ENCODE measurements around the gene LONP2. TPM values are rescaled to one million over a fixed set of nuclear protein-coding genes. Genes with fewer than 3 reads are reported as not detected.
"Not testable (repeated sequence)": the region's sequence is repeated elsewhere in the genome, so short reads cannot be mapped to it uniquely, and the experiment has no call there.

Gene LONP2
- total RNA-seq, 2 experiments from 2014 or later = 56.6 to 56.8 TPM

- POLR2A ChIA-PET = no interaction called here
- Mint-ChIP-seq H3K4me3 (no peak overlapping the region), H3K27me3 (no peaks in the 10 kb centered on the region), H3K36me3 (no peaks in the 10 kb centered on the region), H3K27ac (no peak overlapping the region), H3K9me3 (peaks cover 3% of the 10 kb centered on the region), H3K4me1 (ENCODE audit: low read depth) (no peaks in the 10 kb centered on the region)
- no peak for DNase-seq
- CTCF ChIA-PET = no interaction called here
- intact Hi-C loops (cut with micrococcal nuclease) = no loop called here
Measured at GRCh38 chr16:48217708-48218107, 26.4 kb upstream of the LONP2 start.

DNA sequence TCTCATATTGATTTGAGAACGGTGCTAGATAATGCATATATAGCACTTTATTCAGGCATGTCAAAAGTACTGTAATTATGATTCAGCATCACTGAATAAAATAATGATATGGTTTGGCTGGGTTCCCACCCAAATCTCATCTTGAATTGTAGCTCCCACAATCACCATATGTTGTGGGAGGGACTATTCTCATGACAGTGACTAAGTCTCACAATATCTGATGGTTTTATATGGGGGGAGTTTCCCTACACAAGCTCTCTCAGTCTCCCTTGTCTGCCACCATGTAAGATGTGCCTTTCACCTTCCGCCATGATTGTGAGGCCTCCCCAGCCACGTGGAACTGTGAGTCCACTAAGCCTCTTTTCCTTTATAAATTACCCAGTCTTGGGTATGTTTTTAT, 25.6 kb upstream of the LONP2 start:
- Mint-ChIP-seq H3K9me3 (peaks cover 3% of the 10 kb centered on the region), H3K27me3 (no peaks in the 10 kb centered on the region), H3K4me1 (ENCODE audit: low read depth) (no peaks in the 10 kb centered on the region), H3K4me3 (no peak overlapping the region), H3K27ac (no peak overlapping the region), H3K36me3 (no peaks in the 10 kb centered on the region)
- intact Hi-C loops (cut with micrococcal nuclease) = no loop called here
- POLR2A ChIA-PET = no interaction called here
- CTCF ChIA-PET = interaction anchor here (1.8 kb wide), 1 partner anchor 405 kb away, joined by 4 read pairs; no protein-coding TSS in a partner anchor
- no peak for DNase-seq

GRCh38 chr16:48220891-48221290, 23.2 kb upstream of the LONP2 start:
- H3K27me3 Mint-ChIP-seq = no peaks in the 10 kb centered on the region
- H3K4me3 Mint-ChIP-seq = no peak overlapping the region
- DNase-seq = no peak
- intact Hi-C loops (cut with micrococcal nuclease) = no loop called here
- H3K27ac Mint-ChIP-seq = no peak overlapping the region
- H3K9me3 Mint-ChIP-seq = peaks cover 3% of the 10 kb centered on the region
- H3K36me3 Mint-ChIP-seq = no peaks in the 10 kb centered on the region
- H3K4me1 Mint-ChIP-seq (ENCODE audit: low read depth) = no peaks in the 10 kb centered on the region
- ChIA-PET CTCF (no interaction called here), POLR2A (no interaction called here)

DNA sequence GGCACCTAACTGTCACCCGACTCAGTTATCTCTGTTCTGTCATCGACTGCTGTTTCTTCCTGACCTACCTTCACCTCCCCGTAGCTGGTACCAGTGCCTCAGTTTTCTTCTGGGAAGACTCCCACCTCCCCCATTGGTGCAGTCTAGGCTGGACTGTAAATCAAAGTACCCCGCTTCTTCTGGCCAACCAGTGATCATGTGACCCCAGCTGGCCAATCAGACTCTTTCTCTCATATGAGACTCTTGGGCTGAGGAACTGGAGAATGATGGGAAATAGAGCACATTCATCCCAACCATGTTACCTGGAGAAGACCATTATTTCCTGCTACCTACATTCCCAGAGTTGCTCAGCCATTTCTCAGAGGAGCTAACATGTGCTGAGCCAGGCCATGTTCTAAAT, 20.6 kb upstream of the LONP2 start:
- CTCF ChIA-PET = no interaction called here

DNA sequence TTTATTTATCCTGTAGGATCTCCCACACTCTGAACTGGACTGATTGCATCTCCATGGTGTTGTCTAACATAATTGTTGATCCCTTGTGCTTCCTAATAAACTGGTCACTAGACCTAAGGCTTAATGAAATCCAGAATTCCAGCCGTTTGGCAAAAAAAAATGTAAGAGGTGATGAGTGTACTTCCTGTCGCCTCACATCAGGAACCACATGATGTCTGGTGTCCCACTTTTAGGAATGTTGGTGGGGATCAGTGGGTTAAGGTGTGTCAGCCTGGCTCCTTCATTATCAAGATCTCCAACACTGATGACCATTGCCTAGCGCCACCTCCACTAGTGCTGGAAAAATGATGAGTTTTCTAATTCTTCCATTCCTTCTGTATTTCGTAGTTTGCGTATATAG, 18.6 kb upstream of the LONP2 start:
- no peaks in the 10 kb centered on the region for H3K4me1 Mint-ChIP-seq (ENCODE audit: low read depth)
- DNase-seq = no peak
- ChIA-PET POLR2A (no interaction called here), CTCF (no interaction called here)
- no peaks in the 10 kb centered on the region for H3K27me3 Mint-ChIP-seq
- no peaks in the 10 kb centered on the region for H3K36me3 Mint-ChIP-seq
- H3K27ac Mint-ChIP-seq = no peak overlapping the region
- no peak overlapping the region for H3K4me3 Mint-ChIP-seq
- H3K9me3 Mint-ChIP-seq = no peaks in the 10 kb centered on the region
- intact Hi-C loops (cut with micrococcal nuclease) = no loop called here

More for the DNA sequence above, 20.6 kb upstream of the LONP2 start:
- Mint-ChIP-seq H3K4me1 (ENCODE audit: low read depth) (no peaks in the 10 kb centered on the region), H3K9me3 (peaks cover 3% of the 10 kb centered on the region), H3K36me3 (no peaks in the 10 kb centered on the region), H3K27ac (no peak overlapping the region), H3K27me3 (no peaks in the 10 kb centered on the region), H3K4me3 (no peak overlapping the region)
- intact Hi-C loops (cut with micrococcal nuclease) = no loop called here
- DNase-seq = no peak
- POLR2A ChIA-PET = interaction anchor here (0.6 kb wide), 1 partner anchor 789 kb away, joined by 4 read pairs; no protein-coding TSS in a partner anchor

- no peaks in the 10 kb centered on the region for H3K27me3 Mint-ChIP-seq
- CTCF ChIA-PET = interaction anchor here (0.6 to 1.4 kb wide), 4 partner anchors 26 to 399 kb away, joined by 3 to 5 read pairs (median 4); no protein-coding TSS in a partner anchor
- peak; percentile 70 for DNase-seq
- peak overlapping the region; percentile 6 for H3K4me3 Mint-ChIP-seq
- intact Hi-C loops (cut with micrococcal nuclease) = loop anchor here (1.0 to 5.0 kb wide), 4 partner anchors 12 to 391 kb away; partner anchors contain the start of gene LONP2
- H3K36me3 Mint-ChIP-seq = no peaks in the 10 kb centered on the region
- POLR2A ChIA-PET = no interaction called here
- H3K4me1 Mint-ChIP-seq (ENCODE audit: low read depth) = peaks cover 20% of the 10 kb centered on the region
- H3K27ac Mint-ChIP-seq = peak overlapping the region; percentile 58
- no peaks in the 10 kb centered on the region for H3K9me3 Mint-ChIP-seq
Measured at GRCh38 chr16:48231727-48232492, 12.2 kb upstream of the LONP2 start.

- H3K4me3 Mint-ChIP-seq = peak overlapping the region; percentile 6
- no peaks in the 10 kb centered on the region for H3K36me3 Mint-ChIP-seq
- intact Hi-C loops (cut with micrococcal nuclease) = loop anchor here (1.0 to 5.0 kb wide), 4 partner anchors 12 to 390 kb away; partner anchors contain the start of gene LONP2
- peak overlapping the region; percentile 58 for H3K27ac Mint-ChIP-seq
- ChIA-PET POLR2A (no interaction called here), CTCF (interaction anchor here (0.8 to 1.4 kb wide), 3 partner anchors 68 to 391 kb away, joined by 3 read pairs; no protein-coding TSS in a partner anchor)
- no peaks in the 10 kb centered on the region for H3K27me3 Mint-ChIP-seq
- H3K9me3 Mint-ChIP-seq = no peaks in the 10 kb centered on the region
- H3K4me1 Mint-ChIP-seq (ENCODE audit: low read depth) = peaks cover 20% of the 10 kb centered on the region
- DNase-seq = peak; percentile 21
Measured at GRCh38 chr16:48232493-48233040, 11.5 kb upstream of the LONP2 start.

GRCh38 chr16:48234630-48235029, 9.5 kb upstream of the LONP2 start:
- Mint-ChIP-seq H3K36me3 (no peaks in the 10 kb centered on the region), H3K4me1 (ENCODE audit: low read depth) (peaks cover 20% of the 10 kb centered on the region), H3K4me3 (no peak overlapping the region), H3K9me3 (no peaks in the 10 kb centered on the region), H3K27me3 (no peaks in the 10 kb centered on the region), H3K27ac (no peak overlapping the region)
- ChIA-PET CTCF (no interaction called here), POLR2A (no interaction called here)
- DNase-seq = no peak
- intact Hi-C loops (cut with micrococcal nuclease) = loop anchor here (5.0 kb wide), 2 partner anchors 133 to 323 kb away; no protein-coding TSS in a partner anchor

DNA sequence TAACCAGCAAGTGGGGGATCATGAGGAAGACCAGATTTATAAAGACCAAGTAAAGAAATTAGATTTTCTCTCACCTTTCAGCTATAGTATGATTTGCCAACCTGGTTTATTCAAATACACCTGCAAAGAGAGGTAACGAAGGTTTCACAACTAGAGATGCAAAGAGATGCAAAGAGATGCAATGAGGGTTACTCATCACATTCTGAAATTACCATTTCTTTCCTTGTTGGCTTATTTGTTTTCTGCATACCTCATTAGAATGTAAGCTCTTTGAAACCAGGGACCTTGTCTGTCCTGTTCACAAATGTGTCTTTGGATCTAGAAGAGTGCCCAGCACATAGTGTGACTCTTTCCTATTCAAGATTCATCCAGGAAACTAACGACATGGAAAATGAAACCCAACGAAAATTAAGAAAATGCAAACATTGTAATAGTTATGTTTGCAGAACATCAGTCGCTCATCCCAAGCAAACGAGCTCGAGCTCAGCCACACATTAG, 9.0 kb upstream of the LONP2 start:
- intact Hi-C loops (cut with micrococcal nuclease) = no loop called here
- CTCF ChIA-PET = no interaction called here

GRCh38 chr16:48235556-48236136, 8.5 kb upstream of the LONP2 start:
- Mint-ChIP-seq H3K4me1 (ENCODE audit: low read depth) (peaks cover 20% of the 10 kb centered on the region), H3K36me3 (no peaks in the 10 kb centered on the region), H3K9me3 (peaks cover 6% of the 10 kb centered on the region), H3K27ac (no peak overlapping the region), H3K27me3 (no peaks in the 10 kb centered on the region), H3K4me3 (no peak overlapping the region)
- no peak for DNase-seq
- intact Hi-C loops (cut with micrococcal nuclease) = no loop called here
- ChIA-PET POLR2A (no interaction called here), CTCF (no interaction called here)

More for the DNA sequence above, 9.0 kb upstream of the LONP2 start:
- no peak overlapping the region for H3K27ac Mint-ChIP-seq
- no peaks in the 10 kb centered on the region for H3K27me3 Mint-ChIP-seq
- DNase-seq = no peak
- POLR2A ChIA-PET = no interaction called here
- H3K36me3 Mint-ChIP-seq = no peaks in the 10 kb centered on the region
- H3K4me3 Mint-ChIP-seq = no peak overlapping the region
- peaks cover 3% of the 10 kb centered on the region for H3K9me3 Mint-ChIP-seq
- H3K4me1 Mint-ChIP-seq (ENCODE audit: low read depth) = peaks cover 20% of the 10 kb centered on the region

DNA sequence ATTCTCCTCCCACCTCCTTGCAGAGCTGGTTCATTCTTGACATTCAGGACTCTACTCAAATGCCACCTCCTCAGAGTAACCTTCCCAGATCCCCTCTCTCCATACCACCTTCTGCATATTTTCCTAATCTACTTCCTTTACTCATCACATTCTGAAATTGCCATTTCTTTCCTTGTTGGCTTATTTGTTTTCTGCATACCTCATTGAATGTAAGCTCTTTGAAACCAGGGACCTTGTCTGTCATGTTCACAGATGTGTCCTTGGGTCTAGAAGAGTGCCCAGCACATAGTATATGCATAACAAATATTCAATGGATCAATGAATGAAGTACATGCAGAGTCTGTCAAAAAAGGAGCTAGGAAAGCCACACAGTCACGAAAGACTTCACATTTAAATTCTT, 7.8 kb upstream of the LONP2 start:
- POLR2A ChIA-PET = no interaction called here
- H3K4me3 Mint-ChIP-seq = no peak overlapping the region
- H3K27ac Mint-ChIP-seq = no peak overlapping the region
- H3K4me1 Mint-ChIP-seq (ENCODE audit: low read depth) = peaks cover 19% of the 10 kb centered on the region
- CTCF ChIA-PET = no interaction called here
- DNase-seq = no peak
- H3K9me3 Mint-ChIP-seq = peaks cover 9% of the 10 kb centered on the region
- intact Hi-C loops (cut with micrococcal nuclease) = no loop called here
- H3K27me3 Mint-ChIP-seq = no peaks in the 10 kb centered on the region
- H3K36me3 Mint-ChIP-seq = no peaks in the 10 kb centered on the region

GRCh38 chr16:48240147-48240546, 4.0 kb upstream of the LONP2 start:
- intact Hi-C loops (cut with micrococcal nuclease) = loop anchor here (5.0 kb wide), 1 partner anchor 77 kb away; no protein-coding TSS in a partner anchor

More at GRCh38 chr16:48240147-48240546, 4.0 kb upstream of the LONP2 start:
- H3K27ac Mint-ChIP-seq; POLR2A ChIA-PET; H3K27me3 Mint-ChIP-seq; H3K4me3 Mint-ChIP-seq; CTCF ChIA-PET; DNase-seq; H3K36me3 Mint-ChIP-seq; H3K4me1 Mint-ChIP-seq (ENCODE audit: low read depth): not testable (repeated sequence)
- peaks cover 14% of the 10 kb centered on the region for H3K9me3 Mint-ChIP-seq
